ENCODE measurements around the gene SLC17A4.
"Not testable (repeated sequence)": the region's sequence is repeated elsewhere in the genome, so short reads cannot be mapped to it uniquely, and the experiment has no call there.

SLC17A4 gene, protein sequence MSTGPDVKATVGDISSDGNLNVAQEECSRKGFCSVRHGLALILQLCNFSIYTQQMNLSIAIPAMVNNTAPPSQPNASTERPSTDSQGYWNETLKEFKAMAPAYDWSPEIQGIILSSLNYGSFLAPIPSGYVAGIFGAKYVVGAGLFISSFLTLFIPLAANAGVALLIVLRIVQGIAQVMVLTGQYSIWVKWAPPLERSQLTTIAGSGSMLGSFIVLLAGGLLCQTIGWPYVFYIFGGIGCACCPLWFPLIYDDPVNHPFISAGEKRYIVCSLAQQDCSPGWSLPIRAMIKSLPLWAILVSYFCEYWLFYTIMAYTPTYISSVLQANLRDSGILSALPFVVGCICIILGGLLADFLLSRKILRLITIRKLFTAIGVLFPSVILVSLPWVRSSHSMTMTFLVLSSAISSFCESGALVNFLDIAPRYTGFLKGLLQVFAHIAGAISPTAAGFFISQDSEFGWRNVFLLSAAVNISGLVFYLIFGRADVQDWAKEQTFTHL

DNA sequence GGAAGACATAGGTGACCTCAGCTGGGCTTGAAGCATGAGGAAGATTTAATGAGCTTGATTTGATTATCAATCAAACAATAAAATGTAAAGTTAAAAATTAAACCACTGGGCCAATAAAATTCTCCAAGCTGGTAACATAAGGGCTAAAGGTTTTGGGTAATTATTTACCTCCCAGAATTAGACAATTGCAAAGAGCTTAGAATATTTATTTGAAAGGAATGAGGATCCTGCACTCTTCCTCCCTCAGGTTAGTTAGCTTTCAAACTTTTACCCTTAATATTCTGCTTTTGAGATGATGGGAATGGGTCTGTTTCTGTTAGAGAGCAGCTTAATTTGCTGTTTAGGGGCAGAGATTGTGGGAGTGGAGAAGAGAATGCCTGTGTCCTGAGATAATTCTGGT lies at the start of gene SLC17A4:
Gene SLC17A4 (plus strand): TSS at position 208 of the 400 bp plus-strand sequence. CDS start 7,221 bp downstream, outside the sequence.
- DNase-seq (ENCODE audit: low spot score), result no peak

DNA sequence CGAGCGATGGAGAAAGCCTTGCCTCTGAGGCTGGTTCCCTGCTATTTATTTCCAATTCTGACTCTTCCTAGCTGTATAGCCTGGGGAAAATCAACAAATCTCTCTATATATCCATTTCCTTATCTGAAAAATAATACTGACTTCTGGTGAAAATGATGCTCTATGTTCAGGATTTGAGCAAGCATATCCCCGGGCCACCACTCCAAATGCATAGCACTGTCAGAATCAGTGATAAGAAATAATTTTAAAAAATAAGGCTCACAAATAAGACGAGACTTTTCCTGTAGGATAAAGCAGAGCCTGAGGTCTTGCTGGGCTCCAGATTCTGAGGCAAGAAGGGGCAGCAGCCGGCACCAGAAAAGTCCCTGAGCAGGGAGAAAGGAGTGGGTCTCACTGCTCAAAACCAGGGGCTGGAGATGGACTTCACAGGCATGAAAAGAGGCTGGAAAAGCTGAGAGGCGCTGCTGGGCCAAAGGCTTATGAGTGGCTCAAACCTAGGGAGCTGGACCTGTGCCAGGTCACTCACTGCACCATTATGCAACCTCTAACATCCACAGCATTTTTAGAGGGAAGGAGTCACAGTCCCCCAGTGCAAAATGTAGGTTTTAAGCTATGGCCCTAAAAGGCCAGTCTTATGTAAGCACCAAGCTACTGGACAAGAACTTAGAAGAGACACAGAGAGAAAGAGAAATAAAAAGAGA lies 48.1 kb upstream of the SLC17A4 start:
- no peak for DNase-seq (ENCODE audit: low spot score)

DNA sequence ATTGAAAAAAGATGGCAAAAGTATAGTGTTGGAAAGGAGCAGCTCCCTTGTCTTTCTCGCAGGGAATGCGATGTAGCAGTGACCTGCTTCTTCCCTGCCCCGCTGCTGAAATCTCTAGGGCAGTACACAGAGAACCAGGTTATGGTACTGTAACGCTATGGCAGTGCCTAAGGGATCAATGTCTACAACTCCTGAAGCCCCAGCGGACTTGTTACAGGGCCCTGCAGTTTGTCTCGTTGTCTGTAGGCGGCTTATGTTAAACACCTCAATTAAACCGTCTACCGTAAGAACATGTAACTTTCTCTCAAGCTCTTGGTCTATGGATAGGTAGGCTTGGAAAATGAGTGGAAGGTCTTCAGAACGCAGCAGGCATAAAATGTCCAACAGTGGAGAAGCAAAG lies 44.8 kb upstream of the SLC17A4 start:
- no peak for DNase-seq (ENCODE audit: low spot score)

DNA sequence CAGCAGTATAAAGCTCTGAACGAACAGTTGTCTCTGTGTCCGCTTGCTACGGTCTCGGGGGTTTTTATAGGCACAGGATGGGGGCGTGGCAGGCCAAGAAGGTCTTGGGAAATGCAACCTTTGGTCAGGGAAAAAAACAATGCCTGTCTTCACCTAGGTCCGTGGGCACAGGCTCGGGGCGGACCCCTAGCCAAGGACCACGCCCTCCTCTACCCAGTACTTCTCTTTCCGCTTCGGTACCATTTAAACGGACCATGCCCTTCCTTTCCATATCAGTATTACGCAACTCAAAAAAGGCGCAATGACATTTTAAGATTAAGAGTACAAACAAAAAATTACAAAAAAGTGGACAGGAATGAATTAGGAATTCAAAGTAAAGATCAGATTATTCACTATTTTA lies 44.3 kb upstream of the SLC17A4 start:
- DNase-seq (ENCODE audit: low spot score), result no peak

DNA sequence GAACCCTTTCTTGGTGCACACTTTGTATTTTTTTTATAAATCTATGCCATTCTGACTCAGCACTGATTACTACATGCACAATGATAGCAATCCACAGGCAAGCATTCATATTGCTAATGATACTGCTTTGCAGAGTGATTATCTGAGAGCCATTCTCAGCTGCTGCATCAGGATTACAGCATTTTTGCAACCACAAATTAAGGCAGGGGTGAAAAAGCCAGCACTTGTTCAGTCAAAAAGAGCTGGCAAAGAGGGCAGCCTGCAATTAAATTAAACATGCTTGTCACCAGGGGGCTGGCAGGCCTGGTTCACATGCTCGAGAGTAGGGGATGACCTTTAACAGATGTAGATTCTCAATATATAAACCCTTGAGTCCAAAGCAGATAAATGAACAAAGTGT lies 40.7 kb upstream of the SLC17A4 start:
- no peak for DNase-seq (ENCODE audit: low spot score)

DNA sequence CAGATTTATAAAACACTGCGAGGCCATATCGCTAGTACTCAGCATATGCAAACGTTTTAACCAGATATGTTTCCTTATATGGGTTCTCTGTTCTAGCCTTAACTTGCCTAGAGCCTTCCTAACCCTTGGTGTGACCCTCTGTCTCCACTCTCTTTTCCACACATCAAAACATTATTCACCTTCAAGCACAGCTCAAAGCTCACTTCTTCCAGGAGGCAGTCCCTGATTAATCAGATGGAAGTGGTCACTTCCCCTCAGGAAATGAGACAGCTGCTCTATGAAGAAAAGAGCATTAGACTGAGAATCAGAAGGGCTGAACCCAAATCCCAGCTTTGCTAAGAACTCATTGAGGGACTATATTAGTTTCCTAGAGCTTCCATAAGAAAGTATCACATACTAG lies 39.8 kb upstream of the SLC17A4 start:
- DNase-seq (ENCODE audit: low spot score), result no peak

DNA sequence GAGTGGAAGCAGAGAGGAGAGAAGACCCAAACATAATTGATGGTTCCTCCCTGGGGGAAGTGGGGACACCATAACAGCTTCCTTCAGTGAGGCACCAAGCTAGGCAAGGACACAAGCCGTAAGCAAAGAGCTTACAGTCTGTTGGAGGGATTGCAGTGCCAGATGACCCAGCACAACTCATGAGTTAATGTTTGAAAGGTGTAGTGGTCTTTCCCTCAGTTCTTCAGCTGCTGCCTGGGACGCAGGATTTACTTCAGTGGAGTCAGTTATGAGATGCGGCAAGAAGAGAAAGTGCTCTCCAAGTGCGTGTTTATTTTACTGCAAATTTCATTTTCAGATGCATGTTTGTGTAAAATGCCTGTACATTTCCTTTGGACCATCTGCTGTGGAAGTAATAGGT lies 38.7 kb upstream of the SLC17A4 start:
- no peak for DNase-seq (ENCODE audit: low spot score)

DNA sequence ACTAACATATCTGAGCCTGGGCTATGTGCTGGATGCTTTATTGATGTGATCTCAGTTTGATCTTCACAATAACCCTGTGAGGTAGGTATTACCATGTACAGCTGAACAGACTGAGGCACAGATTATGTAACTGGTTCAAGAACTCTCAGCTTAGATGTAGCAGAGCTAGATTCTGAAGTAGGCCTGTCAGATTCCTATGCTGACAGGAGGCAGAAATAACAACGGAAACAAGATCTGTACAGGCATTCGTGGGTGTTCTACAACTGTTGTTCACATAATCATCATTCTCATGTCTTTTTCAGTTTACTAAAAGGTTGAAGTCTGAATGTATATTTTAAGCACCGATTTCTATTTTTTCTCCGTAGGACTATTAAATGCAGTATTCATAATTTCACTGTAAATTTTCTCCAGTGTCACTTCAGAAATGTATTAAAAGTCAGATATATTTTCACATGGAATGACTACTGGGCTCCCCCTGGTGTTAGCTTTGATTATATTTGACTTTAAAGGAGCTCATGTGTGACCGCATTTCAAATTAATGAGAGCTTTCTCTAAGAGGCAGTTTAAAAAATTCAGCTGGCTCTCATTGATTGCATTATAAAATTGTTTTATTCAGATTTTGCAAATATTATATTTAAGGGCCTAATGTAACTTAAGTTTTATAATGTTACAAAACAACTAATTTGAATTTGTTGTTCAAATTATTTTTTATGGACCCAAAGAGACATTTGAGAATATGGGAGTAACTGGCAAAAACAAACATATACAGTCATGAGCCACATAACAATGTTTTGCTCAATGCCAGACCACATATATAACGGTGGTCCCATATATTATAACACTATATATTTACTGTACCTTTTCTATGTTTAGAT lies 36.4 kb upstream of the SLC17A4 start:
- DNase-seq (ENCODE audit: low spot score), result peak; percentile 24

DNA sequence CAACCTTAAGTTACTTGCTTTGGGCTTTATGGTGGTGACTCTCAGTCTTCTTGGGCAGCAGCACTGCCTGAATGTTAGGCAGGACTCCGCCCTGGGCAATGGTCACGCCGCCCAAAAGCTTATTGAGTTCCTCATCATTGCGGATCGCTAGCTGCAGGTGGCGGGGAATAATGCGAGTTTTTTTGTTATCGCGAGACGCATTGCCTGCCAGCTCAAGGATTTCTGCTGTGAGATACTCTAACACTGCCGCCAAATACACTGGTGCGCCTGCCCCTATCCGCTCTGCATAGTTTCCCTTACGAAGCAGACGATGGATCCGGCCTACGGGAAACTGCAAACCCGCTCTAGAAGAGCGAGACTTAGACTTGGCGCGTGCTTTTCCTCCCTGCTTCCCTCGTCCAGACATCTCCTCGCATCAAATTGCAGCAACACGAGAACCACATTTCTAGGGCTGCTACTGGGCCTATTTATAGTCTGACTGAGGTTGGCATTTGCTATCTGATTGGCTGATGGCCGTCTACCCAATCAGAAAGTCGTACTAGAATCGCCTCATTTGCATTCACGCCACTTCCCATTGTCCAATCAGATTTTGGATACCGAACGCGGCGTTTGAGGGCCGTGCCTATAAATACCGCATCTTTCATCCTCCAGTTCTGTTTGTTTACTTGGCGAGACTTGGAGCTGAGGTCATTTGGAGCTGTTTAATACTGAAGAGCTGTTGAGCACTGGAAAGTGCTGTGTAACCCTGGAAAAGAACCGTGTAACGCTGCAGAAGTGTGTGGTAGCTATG lies 28.2 kb upstream of the SLC17A4 start:
- DNase-seq (ENCODE audit: low spot score), result no peak

DNA sequence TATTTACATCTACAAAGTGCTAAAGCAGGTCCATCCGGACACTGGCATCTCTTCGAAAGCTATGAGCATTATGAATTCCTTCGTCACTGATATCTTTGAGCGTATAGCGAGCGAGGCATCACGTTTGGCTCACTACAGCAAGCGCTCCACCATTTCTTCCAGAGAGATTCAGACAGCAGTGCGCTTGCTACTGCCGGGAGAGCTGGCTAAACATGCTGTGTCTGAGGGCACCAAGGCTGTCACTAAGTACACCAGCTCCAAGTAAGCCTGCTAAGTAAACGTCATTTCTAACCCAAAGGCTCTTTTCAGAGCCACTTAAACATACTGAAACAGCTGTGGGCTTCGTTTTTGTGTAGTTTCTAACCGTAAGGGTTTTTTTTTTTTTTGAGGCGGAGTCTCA lies 27.5 kb upstream of the SLC17A4 start:
- no peak for DNase-seq (ENCODE audit: low spot score)

DNA sequence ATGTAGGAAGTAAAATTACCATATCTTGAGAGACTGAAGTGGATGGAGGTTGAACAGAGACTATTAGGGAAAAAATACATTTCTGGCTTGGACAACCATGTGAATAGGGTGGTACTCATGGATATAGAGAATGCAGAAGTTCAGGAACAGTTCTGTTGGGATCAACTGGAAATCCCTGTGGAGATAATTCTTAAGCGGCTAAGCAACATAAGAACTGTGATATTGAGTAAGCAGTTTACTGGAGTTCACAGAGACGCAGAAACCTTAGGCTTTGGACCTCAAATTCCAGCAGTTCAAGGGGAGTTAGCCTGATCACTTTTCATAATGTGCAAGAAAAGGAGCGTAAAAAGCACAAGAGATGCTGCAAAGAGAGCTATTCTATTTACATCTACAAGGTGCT lies 23.6 kb upstream of the SLC17A4 start:
- no peak for DNase-seq (ENCODE audit: low spot score)

DNA sequence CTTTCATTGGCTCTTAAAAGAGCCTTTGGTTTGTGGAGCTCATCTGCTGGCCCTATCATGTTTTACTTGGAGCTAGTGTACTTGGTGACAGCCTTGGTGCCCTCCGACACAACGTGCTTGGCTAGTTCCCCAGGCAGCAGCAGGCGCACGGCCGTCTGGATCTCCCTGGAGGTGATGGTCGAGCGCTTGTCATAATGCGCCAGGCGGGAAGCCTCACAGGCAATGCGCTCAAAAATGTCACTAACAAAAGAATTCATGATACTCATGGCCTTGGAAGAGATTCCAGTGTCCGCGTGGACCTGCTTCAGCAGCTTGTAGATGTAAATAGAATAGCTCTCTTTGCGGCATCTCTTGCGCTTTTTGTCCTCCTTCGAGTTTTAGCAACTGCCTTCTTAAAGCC lies 22.8 kb upstream of the SLC17A4 start:
- DNase-seq (ENCODE audit: low spot score), result no peak

DNA sequence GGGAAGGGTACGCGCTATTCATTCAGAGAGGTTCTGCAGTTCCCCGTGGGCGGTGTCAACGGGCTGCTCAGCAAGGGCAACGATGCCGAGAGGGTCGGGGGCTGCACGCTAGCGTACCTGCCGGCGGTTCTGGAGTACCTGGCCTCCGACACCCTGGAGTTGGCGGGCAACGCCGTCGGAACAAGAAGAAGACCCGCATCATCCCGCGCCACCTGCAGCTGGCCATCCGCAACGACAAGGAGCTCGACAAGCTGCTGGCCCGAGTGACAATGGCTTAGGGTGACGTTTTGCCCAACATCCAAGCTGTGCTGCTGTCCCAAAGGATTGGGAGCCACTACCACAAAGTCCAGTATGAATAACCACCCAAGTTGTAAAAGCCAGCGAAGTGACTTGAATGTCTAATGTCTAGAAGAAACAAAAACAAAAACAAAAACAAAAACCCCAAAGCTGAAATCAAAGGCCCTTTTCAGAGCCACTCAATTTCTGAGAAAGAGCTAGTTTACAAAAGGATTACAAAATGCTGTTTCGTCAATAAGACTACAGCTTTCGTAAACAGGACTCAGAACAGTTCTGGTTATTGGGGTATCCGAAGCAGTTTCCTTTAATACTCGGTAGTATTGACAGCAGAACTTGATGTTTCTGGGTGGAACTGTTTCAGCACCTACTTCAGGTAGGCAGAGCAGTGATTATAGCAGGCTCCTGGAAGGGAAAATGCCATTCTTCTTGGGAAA lies 21.9 kb upstream of the SLC17A4 start:
- DNase-seq (ENCODE audit: low spot score), result no peak

DNA sequence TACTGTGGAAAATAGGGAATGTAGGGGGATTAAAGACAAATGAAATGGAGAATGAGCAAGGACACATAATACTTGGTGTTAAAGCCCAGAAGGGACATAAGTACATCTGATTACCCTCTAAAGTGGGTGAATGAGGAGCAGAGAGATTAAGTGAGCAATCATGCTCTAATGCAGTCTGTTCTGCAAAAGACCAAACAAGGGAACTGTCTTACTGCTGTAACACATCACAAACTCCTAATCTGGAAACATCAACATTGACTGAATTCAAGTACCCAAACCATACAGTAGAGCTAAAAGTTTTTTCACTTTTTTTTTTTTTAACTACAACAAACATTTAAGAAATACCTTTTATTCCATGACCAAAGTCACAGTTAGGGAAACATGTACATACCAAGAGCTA lies 19.3 kb upstream of the SLC17A4 start:
- no peak for DNase-seq (ENCODE audit: low spot score)

DNA sequence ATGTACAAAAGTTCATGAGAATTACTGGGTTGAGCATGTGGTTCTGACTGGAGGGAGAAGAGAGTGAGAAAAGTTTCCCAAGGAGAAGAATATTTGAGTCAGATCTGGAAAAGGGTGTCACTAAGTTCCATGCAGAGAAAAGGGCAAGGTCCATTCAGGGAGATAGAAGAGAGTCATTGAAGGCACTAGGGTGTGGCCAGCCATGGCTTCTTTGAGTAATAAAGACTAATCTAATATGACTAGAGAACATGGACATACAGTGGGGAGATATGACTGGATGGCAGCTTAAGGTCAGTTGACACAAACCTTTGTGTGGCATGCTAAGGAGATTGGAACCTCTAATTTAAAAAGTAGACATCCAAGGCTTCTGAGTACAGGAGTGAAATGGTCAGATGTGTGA lies 10.7 kb upstream of the SLC17A4 start:
- no peak for DNase-seq (ENCODE audit: low spot score)

DNA sequence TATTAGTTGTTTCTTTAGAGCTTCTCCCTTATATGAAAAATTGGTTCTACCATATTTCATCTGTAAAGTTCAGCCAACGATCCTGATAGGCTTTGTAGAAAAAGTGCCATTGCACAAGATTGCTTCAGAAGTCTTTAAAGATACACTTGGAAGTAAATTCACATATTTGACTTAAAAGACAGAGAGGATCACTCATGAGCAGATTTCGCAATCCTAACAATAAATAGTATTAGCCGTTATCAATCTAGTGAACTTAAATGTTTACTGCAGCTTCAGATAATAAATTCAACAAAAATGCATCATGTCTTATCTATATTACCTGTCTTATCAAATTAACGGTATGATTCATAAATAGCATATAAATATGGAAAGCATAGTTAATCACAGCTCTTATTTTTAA lies 8.7 kb upstream of the SLC17A4 start:
- no peak for DNase-seq (ENCODE audit: low spot score)

DNA sequence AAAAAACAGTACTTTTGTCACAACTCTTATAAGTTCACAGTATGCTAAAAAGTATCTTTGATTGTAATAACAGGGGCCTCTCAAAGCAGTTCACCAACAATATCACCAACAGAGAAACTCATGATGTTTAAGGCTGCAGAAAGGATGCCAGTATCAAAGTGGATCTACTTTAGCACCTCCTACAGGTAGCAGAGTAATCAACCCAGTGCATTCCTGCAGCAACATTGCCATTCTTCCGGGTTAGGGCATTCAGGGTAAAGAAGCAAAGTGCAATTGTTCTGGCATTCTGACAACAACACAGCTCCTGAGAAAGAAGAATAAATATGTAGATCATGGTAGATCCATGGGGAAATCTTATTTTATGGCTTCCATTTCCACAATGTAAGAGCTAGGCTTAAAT lies 7.6 kb upstream of the SLC17A4 start:
- DNase-seq (ENCODE audit: low spot score), result no peak

DNA sequence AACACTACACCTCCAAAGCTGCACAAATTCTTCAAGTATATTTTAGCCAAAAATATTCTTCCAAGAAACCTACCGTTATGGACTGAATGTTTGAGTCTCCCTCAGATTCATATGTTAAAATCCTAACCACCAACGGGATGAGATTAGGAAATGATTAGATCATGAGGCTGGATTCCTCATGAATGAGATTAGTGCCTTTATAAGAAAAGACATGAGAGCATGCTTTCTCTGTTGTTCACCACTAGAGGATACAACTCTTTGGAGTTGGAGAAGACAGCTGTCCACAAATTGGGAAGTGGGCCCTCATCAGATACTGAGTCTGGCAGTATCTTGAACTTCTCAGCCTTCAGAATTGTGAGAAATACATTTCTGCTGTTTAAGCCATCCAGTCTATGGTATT lies 7.1 kb upstream of the SLC17A4 start:
- DNase-seq (ENCODE audit: low spot score), result no peak

DNA sequence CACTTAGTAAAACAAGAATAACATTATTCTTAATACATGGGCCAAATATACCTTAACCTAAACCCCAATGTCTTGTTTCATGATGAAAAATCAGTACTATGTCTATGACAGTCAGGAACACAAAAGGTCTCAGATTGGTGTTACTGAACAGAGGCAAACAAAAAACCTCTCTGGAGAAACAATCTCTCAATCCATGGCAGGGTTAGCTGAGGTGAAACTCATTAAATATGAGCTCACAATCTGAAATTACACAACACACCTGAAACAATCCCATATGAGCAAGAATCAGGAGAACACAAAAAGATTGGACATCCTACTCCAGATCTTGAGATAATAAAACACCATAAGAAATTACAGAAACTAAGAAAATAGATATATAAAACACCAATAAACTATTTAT lies 6.5 kb upstream of the SLC17A4 start:
- no peak for DNase-seq (ENCODE audit: low spot score)

DNA sequence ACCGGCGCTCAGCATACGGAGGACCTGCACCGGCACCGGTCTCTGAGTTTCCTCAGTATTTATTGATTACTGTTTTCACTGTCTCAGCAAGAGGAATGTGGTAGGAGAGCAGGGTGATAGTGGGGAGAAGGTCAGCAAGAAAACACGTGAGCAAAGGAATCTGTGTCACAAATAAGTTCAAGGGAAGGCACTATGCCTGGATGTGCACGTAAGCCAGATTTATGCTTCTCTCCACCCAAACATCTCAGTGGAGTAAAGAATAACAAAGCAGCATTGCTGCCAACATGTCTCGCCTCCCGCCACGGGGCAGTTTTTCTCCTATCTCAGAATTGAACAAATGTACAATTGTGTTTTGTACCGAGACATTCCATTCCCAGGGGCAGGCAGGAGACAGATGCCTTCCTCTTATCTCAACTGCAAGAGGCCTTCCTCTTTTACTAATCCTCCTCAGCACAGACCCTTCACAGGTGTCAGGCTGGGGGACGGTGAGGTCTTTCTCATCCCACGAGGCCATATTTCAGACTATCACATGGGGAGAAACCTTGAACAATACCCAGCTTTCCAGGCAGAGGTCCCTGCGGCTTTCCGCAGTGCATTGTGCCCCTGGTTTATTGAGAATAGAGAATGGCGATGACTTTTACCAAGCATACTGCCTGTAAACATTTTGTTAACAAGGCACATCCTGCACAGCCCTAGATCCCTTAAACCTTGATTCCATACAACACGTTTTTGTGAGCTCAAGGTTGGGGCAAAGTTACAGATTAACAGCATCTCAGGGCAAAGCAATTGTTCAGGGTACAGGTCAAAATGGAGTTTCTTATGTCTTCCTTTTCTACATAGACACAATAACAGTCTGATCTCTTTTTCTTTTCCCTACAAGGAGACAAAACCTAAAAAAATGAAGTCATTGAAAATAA lies 5.7 kb upstream of the SLC17A4 start:
- DNase-seq (ENCODE audit: low spot score), result not testable (repeated sequence)
